OCI-LY7 (cell line): Measurements from ENCODE around the gene ARHGEF10L.

Experiments used
- CTCF ChIP-seq: fragments of 200-600 bp; sonication (generic); conservative IDR thresholded peaks from 2 replicates; pipeline ENCODE4 v1.5.1; 2014; ENCODE audit warnings: mild to moderate bottlenecking, antibody characterized with exemption, low read length, moderate library complexity, mixed read lengths
- EZH2phosphoT487 ChIP-seq: fragments of 200-600 bp; sonication (generic); IDR thresholded peaks from 2 replicates; pipeline ENCODE4 v1.6.1; 2018; ENCODE audit warnings: low read depth, borderline replicate concordance, mild to moderate bottlenecking, mixed run types, antibody characterized with exemption, low read length, moderate library complexity, mixed read lengths

- TF ChIP-seq CTCF = no peak
- no peak for TF ChIP-seq EZH2phosphoT487
Measured at GRCh38 chr1:17642943-17643342, 103.4 kb downstream of the ARHGEF10L start.
